WTC11 (cell line): ENCODE results near the gene SNAP29. TPM values are rescaled to one million over a fixed set of nuclear protein-coding genes. Genes with fewer than 3 reads are reported as not detected.

Source experiments
- ATAC-seq: fragments of 200-7000 bp; cut with Tn5 transposase; 2 replicates; pipeline ENCODE4 v1.10.0; 2021; ENCODE audit warnings: mild to moderate bottlenecking, moderate library complexity
- CTCF ChIA-PET: fragments of 300-600 bp; sonication (Branson Sonifier 250); formaldehyde crosslinking; loops from one replicate; lab custom pipeline; 2021; ENCODE audit warnings: antibody characterized with exemption; lab: Charles Lee
- POLR2A ChIA-PET: fragments of 350-600 bp; sonication (Branson Sonifier 250); formaldehyde crosslinking; loops from one replicate; lab custom pipeline; 2021; ENCODE audit warnings: antibody characterized with exemption; lab: Charles Lee
- DNase-seq: peaks from one replicate; pipeline ENCODE4 v3.0.0; 2021; ENCODE audit warnings: low spot score
- H3K27ac Mint-ChIP-seq: 2 replicates; pipeline ENCODE4 v1.8.0; 2021; ENCODE audit warnings: mixed read lengths
- H3K27me3 Mint-ChIP-seq: 2 replicates; pipeline ENCODE4 v1.8.0; 2021; ENCODE audit warnings: low read depth, mild to moderate bottlenecking, moderate library complexity, mixed read lengths
- H3K36me3 Mint-ChIP-seq: 2 replicates; pipeline ENCODE4 v1.8.0; 2021; ENCODE audit warnings: mixed read lengths
- H3K4me1 Mint-ChIP-seq: 2 replicates; pipeline ENCODE4 v1.8.0; 2022; ENCODE audit warnings: mixed read lengths
- H3K4me3 Mint-ChIP-seq: 2 replicates; pipeline ENCODE4 v1.8.0; 2021; ENCODE audit warnings: mild to moderate bottlenecking, moderate library complexity, mixed read lengths
- H3K9me3 Mint-ChIP-seq: 2 replicates; pipeline ENCODE4 v1.8.0; 2021; ENCODE audit warnings: mixed read lengths
- CBFB ChIP-seq: sonication (generic); formaldehyde crosslinking; IDR thresholded peaks from 2 replicates; pipeline ENCODE4 v1.8.1; 2022; ENCODE audit warnings: mild to moderate bottlenecking, low read depth, missing genetic modification reagents
- CREB1 ChIP-seq: sonication (generic); formaldehyde crosslinking; IDR thresholded peaks from 2 replicates; pipeline ENCODE4 v1.8.0; 2023; ENCODE audit warnings: mild to moderate bottlenecking, missing genetic modification reagents
- GABPB1 ChIP-seq: sonication (generic); formaldehyde crosslinking; IDR thresholded peaks from 2 replicates; pipeline ENCODE4 v1.8.1; 2023; ENCODE audit warnings: mild to moderate bottlenecking, missing genetic modification reagents
- HMGA2 ChIP-seq: fragments of 250-450 bp; sonication (Bioruptor Pico); IDR thresholded peaks from 2 replicates; pipeline ENCODE4 v1.4.0; 2021; ENCODE audit warnings: mild to moderate bottlenecking, moderate library complexity
- NR2C2 ChIP-seq: sonication (generic); formaldehyde crosslinking; IDR thresholded peaks from 2 replicates; pipeline ENCODE4 v1.8.0; 2022; ENCODE audit warnings: mild to moderate bottlenecking, missing genetic modification reagents
- SMAD4 ChIP-seq: sonication (generic); formaldehyde crosslinking; IDR thresholded peaks from 2 replicates; pipeline ENCODE4 v1.8.0; 2022; ENCODE audit warnings: mild to moderate bottlenecking, missing genetic modification reagents
- SOX15 ChIP-seq: fragments of 250-450 bp; sonication (Bioruptor Pico); IDR thresholded peaks from 2 replicates; pipeline ENCODE4 v1.9.0; 2021; ENCODE audit warnings: mild to moderate bottlenecking
- USF2 ChIP-seq: sonication (generic); formaldehyde crosslinking; IDR thresholded peaks from 2 replicates; pipeline ENCODE4 v1.8.1; 2023; ENCODE audit warnings: mild to moderate bottlenecking, missing genetic modification reagents, moderate library complexity
- ZBTB21 ChIP-seq: sonication (generic); formaldehyde crosslinking; IDR thresholded peaks from 2 replicates; pipeline ENCODE4 v1.8.1; 2023; ENCODE audit warnings: mild to moderate bottlenecking, missing genetic modification reagents, borderline replicate concordance
- ZBTB43 ChIP-seq: sonication (generic); formaldehyde crosslinking; IDR thresholded peaks from 2 replicates; pipeline ENCODE4 v1.8.1; 2023; ENCODE audit warnings: mild to moderate bottlenecking, missing genetic modification reagents
- ZNF317 ChIP-seq: sonication (generic); formaldehyde crosslinking; IDR thresholded peaks from 2 replicates; pipeline ENCODE4 v1.8.1; 2023; ENCODE audit warnings: low read depth, mild to moderate bottlenecking, moderate library complexity, missing genetic modification reagents, borderline replicate concordance
- total RNA-seq: library from RNA; stranded (reverse); gene quantifications from 3 replicates; pipeline ENCODE4 v1.2.3, GENCODE V29; 2021
- TF ChIP-seq, protein P1 (sequence below): sonication (generic); formaldehyde crosslinking; IDR thresholded peaks from 2 replicates; pipeline ENCODE4 v1.8.0; 2023; ENCODE audit warnings: missing genetic modification reagents, mild to moderate bottlenecking, borderline replicate concordance
- TF ChIP-seq, protein P2 (sequence below): sonication (generic); formaldehyde crosslinking; IDR thresholded peaks from 2 replicates; pipeline ENCODE4 v1.8.0; 2022; ENCODE audit warnings: mild to moderate bottlenecking, missing genetic modification reagents
- TF ChIP-seq, protein P3 (sequence below): sonication (generic); formaldehyde crosslinking; IDR thresholded peaks from 2 replicates; pipeline ENCODE4 v1.8.0; 2022; ENCODE audit warnings: mild to moderate bottlenecking, missing genetic modification reagents

The SNAP29 gene
- total RNA-seq, 1 experiment from 2014 or later = 14.7 TPM

DNA sequence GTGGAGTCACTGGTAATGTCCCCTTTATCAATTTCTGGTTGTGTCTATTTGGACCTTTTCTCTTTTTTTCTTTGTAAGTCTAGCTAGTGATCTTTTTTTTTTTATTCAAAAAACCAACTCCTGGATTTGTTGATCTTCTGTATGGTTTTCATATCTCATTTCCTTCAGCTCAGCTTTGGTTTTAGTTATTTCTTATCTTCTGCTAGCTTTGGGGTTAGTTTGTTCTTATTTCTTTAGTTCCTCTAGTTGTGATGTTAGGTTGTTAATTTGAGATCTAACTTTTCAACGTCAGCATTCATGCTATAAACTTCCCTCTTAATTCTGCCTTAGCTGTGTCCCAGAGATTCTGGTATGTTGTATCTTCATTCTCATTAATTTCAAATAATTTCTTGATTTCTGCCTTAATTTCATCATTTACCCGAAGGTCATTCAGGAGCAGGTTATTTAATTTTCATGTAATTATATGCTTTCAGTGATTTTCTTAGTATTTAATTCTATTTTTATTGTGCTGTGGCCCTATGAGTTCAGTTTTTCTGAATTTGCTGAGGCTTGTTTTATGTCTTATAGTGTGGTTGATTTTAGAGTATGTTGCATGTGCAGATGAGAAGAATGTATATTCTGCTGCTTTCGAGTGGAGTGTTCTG lies 29.2 kb upstream of the SNAP29 start (continued):
- TF ChIP-seq, protein P1, sequence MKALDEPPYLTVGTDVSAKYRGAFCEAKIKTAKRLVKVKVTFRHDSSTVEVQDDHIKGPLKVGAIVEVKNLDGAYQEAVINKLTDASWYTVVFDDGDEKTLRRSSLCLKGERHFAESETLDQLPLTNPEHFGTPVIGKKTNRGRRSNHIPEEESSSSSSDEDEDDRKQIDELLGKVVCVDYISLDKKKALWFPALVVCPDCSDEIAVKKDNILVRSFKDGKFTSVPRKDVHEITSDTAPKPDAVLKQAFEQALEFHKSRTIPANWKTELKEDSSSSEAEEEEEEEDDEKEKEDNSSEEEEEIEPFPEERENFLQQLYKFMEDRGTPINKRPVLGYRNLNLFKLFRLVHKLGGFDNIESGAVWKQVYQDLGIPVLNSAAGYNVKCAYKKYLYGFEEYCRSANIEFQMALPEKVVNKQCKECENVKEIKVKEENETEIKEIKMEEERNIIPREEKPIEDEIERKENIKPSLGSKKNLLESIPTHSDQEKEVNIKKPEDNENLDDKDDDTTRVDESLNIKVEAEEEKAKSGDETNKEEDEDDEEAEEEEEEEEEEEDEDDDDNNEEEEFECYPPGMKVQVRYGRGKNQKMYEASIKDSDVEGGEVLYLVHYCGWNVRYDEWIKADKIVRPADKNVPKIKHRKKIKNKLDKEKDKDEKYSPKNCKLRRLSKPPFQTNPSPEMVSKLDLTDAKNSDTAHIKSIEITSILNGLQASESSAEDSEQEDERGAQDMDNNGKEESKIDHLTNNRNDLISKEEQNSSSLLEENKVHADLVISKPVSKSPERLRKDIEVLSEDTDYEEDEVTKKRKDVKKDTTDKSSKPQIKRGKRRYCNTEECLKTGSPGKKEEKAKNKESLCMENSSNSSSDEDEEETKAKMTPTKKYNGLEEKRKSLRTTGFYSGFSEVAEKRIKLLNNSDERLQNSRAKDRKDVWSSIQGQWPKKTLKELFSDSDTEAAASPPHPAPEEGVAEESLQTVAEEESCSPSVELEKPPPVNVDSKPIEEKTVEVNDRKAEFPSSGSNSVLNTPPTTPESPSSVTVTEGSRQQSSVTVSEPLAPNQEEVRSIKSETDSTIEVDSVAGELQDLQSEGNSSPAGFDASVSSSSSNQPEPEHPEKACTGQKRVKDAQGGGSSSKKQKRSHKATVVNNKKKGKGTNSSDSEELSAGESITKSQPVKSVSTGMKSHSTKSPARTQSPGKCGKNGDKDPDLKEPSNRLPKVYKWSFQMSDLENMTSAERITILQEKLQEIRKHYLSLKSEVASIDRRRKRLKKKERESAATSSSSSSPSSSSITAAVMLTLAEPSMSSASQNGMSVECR (CRISPR knock-in tag) = no peak
- no peak for TF ChIP-seq ZBTB21 (CRISPR knock-in tag)
- no peak for TF ChIP-seq SOX15 (CRISPR knock-in tag)
- TF ChIP-seq SMAD4 (CRISPR knock-in tag) = no peak

DNA sequence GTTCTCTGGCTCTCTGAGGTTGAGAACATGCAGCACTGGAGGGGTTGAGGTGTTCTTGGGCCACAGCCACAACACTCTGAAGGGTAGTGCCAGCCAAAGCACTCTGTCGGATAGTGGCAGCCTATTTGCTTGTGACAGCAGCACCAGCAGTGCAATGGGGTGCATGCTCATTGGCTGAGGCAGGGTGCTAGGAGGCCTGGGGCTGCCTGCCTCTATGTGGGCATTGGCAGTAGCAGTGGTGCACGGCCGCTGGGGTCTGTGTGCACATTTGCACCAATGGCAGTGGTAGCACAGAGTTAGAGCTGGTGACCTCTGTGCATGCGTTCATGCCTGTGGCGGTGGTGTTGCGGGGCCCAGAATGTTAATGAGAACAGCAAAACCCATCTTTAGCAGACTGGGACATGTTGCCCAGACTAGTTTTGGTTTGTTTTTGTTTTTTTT lies 25.6 kb upstream of the SNAP29 start:
- H3K4me1 Mint-ChIP-seq = no peaks in the 10 kb centered on the region
- H3K9me3 Mint-ChIP-seq = no peaks in the 10 kb centered on the region
- ChIA-PET POLR2A (interaction anchor here (0.7 kb wide), 1 partner anchor 168 kb away, joined by 10 read pairs; no protein-coding TSS in a partner anchor), CTCF (interaction anchor here (0.6 to 1.3 kb wide), 2 partner anchors 53 to 57 kb away, joined by 3 read pairs; no protein-coding TSS in a partner anchor)
- H3K36me3 Mint-ChIP-seq = peaks cover 8% of the 10 kb centered on the region
- no peak for DNase-seq
- no peak for TF ChIP-seq CBFB (CRISPR knock-in tag)
- H3K27ac Mint-ChIP-seq = no peak overlapping the region
- ATAC-seq = no peak
- no peak overlapping the region for H3K4me3 Mint-ChIP-seq
- H3K27me3 Mint-ChIP-seq = no peaks in the 10 kb centered on the region

DNA sequence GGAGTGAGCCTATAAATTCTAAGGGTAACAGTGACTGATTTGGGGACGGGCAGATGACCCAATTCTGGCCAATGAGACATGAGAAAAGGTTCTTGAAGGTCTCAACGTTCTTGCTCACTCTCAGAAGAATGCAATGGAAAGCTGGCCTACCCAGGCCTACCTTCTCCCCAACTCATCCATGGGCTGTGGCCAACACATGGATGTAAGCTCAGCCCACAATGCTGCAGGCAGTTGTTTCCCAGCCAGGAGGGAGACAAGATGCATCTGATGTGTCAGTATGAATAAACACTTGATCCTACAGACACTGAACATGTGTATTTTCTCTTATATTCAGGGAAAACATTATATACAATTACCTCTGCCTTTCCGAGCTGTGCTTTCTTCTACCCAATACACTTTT lies 24.6 kb upstream of the SNAP29 start:
- TF ChIP-seq HMGA2 (CRISPR knock-in tag) (no peak), ZBTB43 (CRISPR knock-in tag) (no peak), ZNF317 (CRISPR knock-in tag) (no peak), NR2C2 (no peak), USF2 (no peak), GABPB1 (CRISPR knock-in tag) (no peak), CREB1 (no peak)
- TF ChIP-seq, protein P2, sequence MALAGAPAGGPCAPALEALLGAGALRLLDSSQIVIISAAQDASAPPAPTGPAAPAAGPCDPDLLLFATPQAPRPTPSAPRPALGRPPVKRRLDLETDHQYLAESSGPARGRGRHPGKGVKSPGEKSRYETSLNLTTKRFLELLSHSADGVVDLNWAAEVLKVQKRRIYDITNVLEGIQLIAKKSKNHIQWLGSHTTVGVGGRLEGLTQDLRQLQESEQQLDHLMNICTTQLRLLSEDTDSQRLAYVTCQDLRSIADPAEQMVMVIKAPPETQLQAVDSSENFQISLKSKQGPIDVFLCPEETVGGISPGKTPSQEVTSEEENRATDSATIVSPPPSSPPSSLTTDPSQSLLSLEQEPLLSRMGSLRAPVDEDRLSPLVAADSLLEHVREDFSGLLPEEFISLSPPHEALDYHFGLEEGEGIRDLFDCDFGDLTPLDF (CRISPR knock-in tag) = no peak
- TF ChIP-seq, protein P3, sequence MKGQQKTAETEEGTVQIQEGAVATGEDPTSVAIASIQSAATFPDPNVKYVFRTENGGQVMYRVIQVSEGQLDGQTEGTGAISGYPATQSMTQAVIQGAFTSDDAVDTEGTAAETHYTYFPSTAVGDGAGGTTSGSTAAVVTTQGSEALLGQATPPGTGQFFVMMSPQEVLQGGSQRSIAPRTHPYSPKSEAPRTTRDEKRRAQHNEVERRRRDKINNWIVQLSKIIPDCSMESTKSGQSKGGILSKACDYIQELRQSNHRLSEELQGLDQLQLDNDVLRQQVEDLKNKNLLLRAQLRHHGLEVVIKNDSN (CRISPR knock-in tag) = no peak
- ATAC-seq (no peak), DNase-seq (no peak)
- ChIA-PET POLR2A (interaction anchor here (0.7 kb wide), 1 partner anchor 167 kb away, joined by 10 read pairs; no protein-coding TSS in a partner anchor), CTCF (no interaction called here)
- Mint-ChIP-seq H3K27me3 (no peaks in the 10 kb centered on the region), H3K27ac (no peak overlapping the region), H3K9me3 (no peaks in the 10 kb centered on the region), H3K36me3 (peaks cover 8% of the 10 kb centered on the region), H3K4me1 (no peaks in the 10 kb centered on the region), H3K4me3 (no peak overlapping the region)
